Measurements from ENCODE around the gene C17orf107.

C17orf107 gene

GRCh38 chr17:4877089-4877488, 22.2 kb upstream of the C17orf107 start:
- DNase-seq = no peak

- DNase-seq = no peak
Measured at GRCh38 chr17:4879601-4880000, 19.7 kb upstream of the C17orf107 start.

DNA sequence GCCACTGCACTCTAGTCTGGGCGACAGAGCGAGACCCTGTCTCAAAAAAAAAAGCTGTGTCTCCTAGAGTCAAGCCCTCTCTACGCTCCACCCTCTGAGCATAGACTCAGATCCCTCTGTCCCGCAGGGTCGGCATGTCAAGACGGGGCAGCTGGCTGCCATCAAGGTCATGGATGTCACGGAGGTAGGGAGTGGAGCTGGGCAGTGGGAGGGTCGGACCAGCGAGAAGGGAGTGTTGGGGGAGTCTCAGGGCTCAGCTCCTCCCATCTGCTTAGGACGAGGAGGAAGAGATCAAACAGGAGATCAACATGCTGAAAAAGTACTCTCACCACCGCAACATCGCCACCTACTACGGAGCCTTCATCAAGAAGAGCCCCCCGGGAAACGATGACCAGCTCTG, 18.5 kb upstream of the C17orf107 start:
- DNase-seq = no peak

DNA sequence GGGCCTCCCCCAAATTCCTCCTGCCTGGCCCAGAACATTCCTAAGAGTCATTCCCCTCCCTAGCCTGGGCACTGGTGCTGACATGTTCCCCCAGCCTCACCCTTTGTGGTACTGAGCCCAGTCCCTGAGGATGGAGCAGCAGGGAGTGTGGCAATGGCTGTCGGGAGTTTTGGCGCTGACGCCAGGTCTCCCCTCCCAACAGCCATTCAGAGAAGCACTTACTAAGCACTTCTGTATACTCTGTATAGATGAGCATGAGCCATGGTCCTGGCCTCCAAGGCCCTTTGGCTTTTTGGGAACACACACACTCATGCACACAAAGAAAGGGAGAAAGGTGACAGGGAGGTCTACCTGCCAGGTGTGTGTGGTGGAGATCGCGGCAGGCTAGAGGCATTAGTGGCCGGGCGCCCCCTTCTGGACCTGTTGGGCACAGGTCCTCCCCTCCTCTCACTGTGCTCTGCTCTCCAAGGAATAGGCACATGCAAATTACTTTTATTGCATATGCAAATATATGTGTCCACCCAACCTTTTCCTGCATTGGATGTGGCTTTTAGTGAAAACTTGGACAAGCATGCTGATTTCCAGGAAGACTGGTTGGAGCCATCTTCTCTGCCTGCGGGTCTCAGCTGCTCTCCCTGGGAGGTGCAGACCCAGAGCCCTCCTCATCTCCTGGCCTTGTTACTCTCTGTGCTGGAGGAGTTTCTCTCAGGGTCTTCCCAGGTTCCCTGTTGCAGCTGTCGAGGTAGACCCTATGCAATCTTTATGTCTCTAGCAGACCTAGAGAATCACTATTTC, 17.4 kb upstream of the C17orf107 start:
- DNase-seq = peak; percentile 2

DNA sequence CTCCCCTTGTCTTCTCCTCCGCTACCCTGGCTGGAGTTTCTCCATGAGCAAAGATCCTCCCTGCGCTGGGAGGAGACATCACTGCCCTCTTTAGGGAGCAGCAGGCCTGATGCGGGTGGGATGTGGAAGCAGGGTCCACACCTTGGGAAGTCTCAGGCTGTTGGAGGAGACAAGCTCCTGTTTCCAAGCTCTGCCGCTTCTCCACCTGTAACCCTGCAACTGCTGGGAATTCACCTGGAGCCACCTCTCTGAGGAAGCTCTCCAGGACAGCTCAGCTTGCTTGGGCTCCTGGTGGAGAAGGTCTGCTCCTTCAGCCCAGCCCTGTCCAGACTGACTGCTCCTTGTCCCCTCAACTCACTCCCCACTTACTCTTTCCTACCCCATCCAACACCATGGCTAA, 14.8 kb upstream of the C17orf107 start:
- no peak for DNase-seq

GRCh38 chr17:4886830-4887229, 12.5 kb upstream of the C17orf107 start:
- no peak for DNase-seq

DNA sequence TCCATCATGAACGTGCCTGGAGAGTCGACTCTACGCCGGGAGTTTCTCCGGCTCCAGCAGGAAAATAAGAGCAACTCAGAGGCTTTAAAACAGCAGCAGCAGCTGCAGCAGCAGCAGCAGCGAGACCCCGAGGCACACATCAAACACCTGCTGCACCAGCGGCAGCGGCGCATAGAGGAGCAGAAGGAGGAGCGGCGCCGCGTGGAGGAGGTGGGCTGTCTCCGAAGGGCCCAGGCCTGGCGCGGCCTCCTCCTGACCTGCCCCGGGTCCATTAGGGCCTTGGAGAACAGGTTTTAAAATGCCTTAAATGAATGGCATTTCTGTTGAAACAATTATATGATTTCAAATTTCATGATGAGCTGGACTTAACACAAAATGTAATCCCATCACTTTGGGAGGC, 11.8 kb upstream of the C17orf107 start:
- DNase-seq = no peak

DNA sequence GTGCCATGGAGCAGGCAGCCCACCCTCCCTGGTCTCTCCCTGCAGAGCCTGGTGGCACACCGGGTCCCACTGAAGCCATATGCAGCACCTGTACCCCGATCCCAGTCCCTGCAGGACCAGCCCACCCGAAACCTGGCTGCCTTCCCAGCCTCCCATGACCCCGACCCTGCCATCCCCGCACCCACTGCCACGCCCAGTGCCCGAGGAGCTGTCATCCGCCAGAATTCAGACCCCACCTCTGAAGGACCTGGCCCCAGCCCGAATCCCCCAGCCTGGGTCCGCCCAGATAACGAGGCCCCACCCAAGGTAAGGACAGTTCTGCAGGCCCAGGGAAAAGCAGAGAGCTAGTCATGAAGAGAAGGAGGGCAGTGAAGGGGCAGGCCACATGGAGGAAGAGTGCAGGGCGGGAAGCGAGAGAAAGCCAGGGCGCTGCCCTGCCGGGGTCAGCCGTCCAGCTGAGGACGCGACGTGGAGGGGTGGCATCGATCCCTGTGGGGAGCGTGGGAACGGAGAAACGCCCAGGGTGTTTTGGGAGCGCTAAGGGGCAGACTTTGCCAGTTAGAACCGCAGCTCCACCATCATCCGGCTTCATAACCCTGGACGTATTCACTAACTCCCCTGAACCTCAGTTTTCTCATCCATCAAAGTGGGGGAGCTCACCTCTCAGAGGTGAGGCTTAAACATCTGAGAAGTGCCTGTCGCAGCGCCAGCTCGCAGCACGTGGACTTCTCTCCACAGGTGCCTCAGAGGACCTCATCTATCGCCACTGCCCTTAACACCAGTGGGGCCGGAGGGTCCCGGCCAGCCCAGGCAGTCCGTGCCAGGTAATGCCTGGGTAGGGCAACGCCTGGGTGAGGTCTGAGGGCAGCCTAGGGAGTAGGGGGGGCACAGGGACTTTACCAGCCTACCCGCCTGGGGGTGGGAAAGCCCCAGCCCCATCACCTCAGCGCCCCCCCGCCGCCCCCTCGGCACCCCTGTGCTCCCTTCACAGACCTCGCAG, 7.6 kb upstream of the C17orf107 start:
- no peak for DNase-seq

DNA sequence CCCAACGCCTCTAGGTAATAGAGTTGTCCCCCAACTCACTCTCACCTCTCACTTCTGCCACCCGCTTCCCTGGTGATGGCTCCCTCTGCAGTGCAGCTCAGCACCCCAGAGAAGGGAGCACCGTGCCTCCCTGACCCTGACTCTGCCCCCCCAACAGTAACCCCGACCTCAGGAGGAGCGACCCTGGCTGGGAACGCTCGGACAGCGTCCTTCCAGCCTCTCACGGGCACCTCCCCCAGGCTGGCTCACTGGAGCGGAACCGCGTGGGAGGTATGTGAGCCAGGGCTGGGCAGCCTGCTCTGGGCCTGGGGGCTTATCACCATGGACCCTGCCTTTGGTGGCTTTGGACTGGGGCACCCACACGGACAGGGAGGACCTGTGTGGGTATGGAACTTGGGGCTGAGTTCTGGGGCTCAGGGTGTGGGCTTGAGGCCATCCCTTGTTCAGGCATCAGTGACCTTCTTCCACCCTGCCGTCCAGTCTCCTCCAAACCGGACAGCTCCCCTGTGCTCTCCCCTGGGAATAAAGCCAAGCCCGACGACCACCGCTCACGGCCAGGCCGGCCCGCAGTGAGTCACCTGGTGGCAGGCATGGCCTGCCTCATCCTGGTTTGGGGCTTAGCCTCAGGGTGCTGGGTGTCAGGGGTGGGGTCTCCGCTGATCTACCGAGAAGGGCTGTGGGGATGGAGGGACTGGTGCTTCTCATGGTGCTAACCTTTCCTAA, 6.7 kb upstream of the C17orf107 start:
- DNase-seq = no peak

DNA sequence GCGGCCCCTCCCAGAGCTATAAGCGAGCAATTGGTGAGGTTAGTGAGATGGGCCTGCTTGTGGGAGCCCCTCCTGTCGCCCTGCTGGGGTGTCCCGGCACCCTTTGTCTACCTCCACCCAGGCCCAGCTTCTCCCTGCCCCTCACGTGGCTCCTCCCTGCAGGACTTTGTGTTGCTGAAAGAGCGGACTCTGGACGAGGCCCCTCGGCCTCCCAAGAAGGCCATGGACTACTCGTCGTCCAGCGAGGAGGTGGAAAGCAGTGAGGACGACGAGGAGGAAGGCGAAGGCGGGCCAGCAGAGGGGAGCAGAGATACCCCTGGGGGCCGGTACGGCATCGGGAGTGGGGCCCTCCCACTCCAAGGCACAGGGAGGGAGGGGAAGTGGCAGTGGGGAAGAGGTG, 6.1 kb upstream of the C17orf107 start:
- no peak for DNase-seq

DNA sequence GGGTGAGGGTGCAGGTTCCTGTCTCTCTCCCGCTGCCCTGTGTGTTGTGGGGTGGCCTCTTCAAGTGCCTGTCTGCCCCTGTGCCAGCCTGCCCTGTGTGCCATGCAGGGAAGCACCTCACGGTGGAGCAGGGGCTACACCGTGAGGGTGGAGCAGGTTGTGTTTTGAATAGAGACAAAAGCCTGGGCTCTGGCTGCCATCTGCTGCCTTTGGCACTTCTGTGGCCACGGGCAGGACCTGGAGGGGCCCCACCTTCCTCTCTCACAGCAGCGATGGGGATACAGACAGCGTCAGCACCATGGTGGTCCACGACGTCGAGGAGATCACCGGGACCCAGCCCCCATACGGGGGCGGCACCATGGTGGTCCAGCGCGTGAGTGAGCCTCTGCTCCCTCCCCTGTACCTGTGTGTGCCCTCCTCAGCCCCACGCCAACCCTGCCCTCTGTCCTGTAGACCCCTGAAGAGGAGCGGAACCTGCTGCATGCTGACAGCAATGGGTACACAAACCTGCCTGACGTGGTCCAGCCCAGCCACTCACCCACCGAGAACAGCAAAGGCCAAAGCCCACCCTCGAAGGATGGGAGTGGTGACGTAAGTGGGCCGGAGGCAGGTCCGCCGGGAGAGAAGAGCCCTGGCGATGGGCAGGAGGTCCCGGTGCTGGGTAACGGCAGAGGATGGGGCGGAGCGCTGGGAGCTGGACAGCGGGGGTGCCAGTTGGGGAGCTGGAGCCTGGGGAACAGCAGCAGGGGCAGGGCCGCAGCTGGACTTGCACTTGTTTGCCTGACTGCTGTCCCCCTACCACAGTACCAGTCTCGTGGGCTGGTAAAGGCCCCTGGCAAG, 5.4 kb upstream of the C17orf107 start:
- DNase-seq = no peak

DNA sequence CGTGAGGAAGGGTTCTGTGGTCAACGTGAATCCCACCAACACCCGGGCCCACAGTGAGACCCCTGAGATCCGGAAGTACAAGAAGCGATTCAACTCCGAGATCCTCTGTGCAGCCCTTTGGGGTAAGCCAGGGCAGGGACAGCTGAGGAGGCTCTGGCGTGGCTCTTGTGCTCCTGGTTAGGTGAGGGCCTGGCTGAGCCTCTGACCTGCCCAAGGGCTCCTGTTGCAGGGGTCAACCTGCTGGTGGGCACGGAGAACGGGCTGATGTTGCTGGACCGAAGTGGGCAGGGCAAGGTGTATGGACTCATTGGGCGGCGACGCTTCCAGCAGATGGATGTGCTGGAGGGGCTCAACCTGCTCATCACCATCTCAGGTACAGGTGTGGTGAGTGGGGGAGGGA, 4.2 kb upstream of the C17orf107 start:
- no peak for DNase-seq

DNA sequence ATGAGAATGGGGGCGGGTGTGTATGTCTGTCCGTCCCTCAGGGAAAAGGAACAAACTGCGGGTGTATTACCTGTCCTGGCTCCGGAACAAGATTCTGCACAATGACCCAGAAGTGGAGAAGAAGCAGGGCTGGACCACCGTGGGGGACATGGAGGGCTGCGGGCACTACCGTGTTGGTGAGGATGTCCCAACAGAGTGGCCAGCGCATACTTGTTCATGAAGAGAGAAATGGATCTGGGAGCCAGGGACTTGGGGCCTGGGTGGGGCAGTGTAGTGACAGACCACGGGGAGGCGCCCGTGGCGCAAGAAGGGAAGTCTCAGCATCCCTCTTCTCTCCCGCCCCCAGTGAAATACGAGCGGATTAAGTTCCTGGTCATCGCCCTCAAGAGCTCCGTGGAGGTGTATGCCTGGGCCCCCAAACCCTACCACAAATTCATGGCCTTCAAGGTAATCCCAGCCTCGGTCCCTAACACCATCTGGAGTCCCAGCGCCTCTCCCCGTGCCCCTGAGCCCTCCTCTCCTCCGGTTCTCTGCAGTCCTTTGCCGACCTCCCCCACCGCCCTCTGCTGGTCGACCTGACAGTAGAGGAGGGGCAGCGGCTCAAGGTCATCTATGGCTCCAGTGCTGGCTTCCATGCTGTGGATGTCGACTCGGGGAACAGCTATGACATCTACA, 3.5 kb upstream of the C17orf107 start:
- DNase-seq = no peak

GRCh38 chr17:4896332-4897197, 2.8 kb upstream of the C17orf107 start:
- DNase-seq = no peak

DNA sequence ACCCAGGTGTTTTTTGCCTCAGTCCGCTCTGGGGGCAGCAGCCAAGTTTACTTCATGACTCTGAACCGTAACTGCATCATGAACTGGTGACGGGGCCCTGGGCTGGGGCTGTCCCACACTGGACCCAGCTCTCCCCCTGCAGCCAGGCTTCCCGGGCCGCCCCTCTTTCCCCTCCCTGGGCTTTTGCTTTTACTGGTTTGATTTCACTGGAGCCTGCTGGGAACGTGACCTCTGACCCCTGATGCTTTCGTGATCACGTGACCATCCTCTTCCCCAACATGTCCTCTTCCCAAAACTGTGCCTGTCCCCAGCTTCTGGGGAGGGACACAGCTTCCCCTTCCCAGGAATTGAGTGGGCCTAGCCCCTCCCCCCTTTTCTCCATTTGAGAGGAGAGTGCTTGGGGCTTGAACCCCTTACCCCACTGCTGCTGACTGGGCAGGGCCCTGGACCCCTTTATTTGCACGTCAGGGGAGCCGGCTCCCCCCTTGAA, 2.1 kb upstream of the C17orf107 start:
- no peak for DNase-seq

DNA sequence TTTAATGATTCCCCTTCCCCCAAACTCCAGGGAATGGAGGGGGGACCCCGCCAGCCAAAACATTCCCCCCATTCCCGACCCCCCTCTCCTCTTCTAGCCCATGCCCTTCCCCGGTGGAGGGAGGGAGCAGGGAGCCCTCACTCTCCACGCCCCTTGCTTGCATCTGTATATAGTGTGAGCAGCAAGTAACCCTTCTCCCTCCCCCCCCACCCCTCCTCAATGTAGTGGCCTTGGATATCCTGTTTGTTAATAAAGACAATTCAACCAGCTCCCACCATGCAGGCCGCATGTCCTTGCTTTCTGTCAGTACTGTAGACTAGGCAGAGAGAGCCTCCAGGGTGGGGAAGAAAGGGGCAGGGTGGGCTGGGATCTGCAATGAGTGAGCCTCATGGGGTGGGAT, 1.6 kb upstream of the C17orf107 start:
- DNase-seq = no peak

DNA sequence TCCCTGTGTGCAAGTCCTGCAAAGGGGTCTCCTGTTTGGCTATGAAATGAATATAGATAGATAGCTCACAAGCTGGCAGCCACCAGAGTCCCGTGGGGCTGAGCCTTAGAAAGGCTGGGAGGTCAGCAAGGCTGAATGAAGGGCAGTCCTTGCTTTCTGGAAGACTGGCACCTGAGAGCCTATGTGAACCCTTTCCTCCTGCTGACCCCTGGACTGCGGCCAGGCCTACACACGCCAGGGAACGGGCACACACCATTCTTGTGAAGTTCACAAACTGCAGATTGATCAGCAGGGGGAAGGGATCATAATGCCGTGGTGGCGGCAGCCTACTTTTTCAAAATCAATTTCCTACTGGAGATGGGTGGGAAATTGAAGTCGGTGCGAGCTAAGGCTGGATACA, 985 bp upstream of the C17orf107 start:
- no peak for DNase-seq

GRCh38 chr17:4898927-4899326, 409 bp upstream of the C17orf107 start:
- no peak for DNase-seq

DNA sequence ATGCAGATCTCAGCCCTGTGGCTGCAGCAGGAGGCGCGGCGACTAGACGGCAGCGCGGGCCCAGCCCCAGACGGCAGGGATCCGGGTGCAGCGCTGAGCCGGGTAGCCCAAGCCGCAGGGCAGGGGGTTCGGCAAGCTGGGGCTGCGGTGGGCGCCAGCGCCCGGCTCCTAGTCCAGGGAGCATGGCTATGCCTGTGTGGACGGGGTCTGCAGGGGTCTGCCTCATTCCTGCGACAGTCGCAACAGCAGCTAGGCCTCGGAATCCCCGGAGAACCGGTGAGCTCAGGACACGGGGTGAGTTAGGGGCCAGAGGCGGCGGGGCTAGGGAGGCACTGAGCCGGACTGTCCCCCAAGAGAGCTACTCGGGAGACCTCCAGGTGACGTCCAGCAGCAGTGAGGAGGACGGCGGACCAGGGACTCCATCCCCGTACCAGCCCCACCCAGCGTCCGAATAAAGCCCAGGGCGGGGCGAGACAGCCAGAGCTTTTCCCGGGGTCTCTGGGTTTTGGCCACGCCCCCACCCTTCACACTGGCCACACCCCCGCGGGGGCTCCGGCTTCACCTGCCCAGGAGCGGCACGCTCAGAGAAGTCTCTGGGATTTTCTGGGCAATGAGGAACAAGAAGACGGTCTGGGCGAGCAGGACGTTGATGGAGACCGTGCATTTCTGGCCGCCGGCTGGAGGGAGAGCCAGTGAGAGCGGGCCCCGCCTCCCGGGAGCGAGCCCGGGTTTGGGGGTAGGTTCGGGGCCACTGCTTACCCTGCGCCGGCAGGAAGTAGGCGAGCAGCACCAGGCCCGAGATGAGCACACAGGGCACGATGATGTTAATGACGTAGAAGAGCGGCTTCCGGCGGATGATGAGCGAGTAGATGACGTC, 1.1 kb downstream of the C17orf107 start:
- no peak for DNase-seq
